K562 (cell line): ENCODE results near the gene PGM2L1. TPM values are rescaled to one million over a fixed set of nuclear protein-coding genes. Genes with fewer than 3 reads are reported as not detected.

Experiments used
- ATAC-seq: fragments of 200-7000 bp; cut with Tn5 transposase; 3 replicates; pipeline ENCODE4 v1.9.1; 2020; ENCODE audit warnings: moderate library complexity
- BruUV-seq: library from RNA; stranded (reverse); fragments of 400-500 nt; replicated peaks from 2 replicates; lab custom pipeline; 2021; lab: Mats Ljungman, UMichigan
- CTCF ChIA-PET: fragments of 300-600 bp; formaldehyde crosslinking; extraction: SDS; loops from one replicate; lab custom pipeline; 2021; ENCODE audit warnings: low intra/inter-chr PET ratio; lab: Yijun Ruan, JAX
- POLR2A ChIA-PET: fragments of 300-600, 350-650 bp; sonication (Branson Sonifier 250); formaldehyde crosslinking; extraction: SDS; loops from one replicate; lab custom pipeline; 2021; ENCODE audit warnings: antibody characterized with exemption, inconsistent platforms; lab: Yijun Ruan, JAX
- DNase-seq, 4 experiments: peaks; one replicate each; pipeline versions ENCODE4 v3.0.0 to v3.0.0-alpha.2; 2011 to 2018; ENCODE audit warnings: low spot score in 3 of 4, mixed read lengths in 3 of 4; ENCODE audit errors: extremely low read depth in 1 of 4
- FAIRE-seq: peaks from 2 replicates; lab custom pipeline; 2011; peaks lifted over from hg19 to GRCh38; lab: Jason Lieb, UNC
- H2AFZ ChIP-seq: 2 replicates; pipeline ENCODE4 v1.6.0; 2011; ENCODE audit warnings: low read depth, low read length, control low read depth, inconsistent platforms
- H3K27ac ChIP-seq: fragments of 200-600 bp; 3 replicates; pipeline ENCODE4 v1.8.0; 2011; ENCODE audit warnings: low read depth, mild to moderate bottlenecking, control low read depth, inconsistent platforms, low read length, moderate library complexity, mixed read lengths; ENCODE audit errors: extremely low read depth
- H3K27me3 ChIP-seq, 2 experiments: fragments of 300-600 bp in 1 of 2; 2 replicates in 1 of 2; 3 replicates in 1 of 2; pipeline versions ENCODE4 v1.6.0 to v1.8.0; 2011; ENCODE audit warnings: inconsistent platforms in 2 of 2, low read length in 2 of 2, mild to moderate bottlenecking in 1 of 2, mixed read lengths in 1 of 2, moderate library complexity in 1 of 2; ENCODE audit not compliant: control insufficient read depth in 2 of 2, insufficient read depth in 2 of 2
- H3K36me3 ChIP-seq: fragments of 300-600 bp; 3 replicates; pipeline ENCODE4 v1.8.0; 2011; ENCODE audit warnings: mild to moderate bottlenecking, low read length, inconsistent platforms; ENCODE audit not compliant: control insufficient read depth, insufficient read depth
- H3K4me1 ChIP-seq, 2 experiments: fragments of 200-600 bp in 1 of 2; replicated peaks in 1 of 2; 2 replicates in 1 of 2; 3 replicates in 1 of 2; pipeline versions ENCODE4 v1.5.1 to v1.8.0; 2011; ENCODE audit warnings: inconsistent platforms in 2 of 2, low read length in 2 of 2, mild to moderate bottlenecking in 1 of 2, mixed read lengths in 1 of 2, moderate library complexity in 1 of 2; ENCODE audit not compliant: control insufficient read depth in 2 of 2, insufficient read depth in 2 of 2
- H3K4me2 ChIP-seq: 2 replicates; pipeline ENCODE4 v1.6.1; 2011; ENCODE audit warnings: low read length, control low read depth, inconsistent platforms, mixed read lengths; ENCODE audit not compliant: insufficient read depth
- H3K4me3 ChIP-seq: fragments of 200-600 bp; sonication (generic), shearing (Covaris generic); 2 replicates; pipeline ENCODE4 v1.5.1; 2016; ENCODE audit warnings: control low read depth, inconsistent platforms
- H3K79me2 ChIP-seq: fragments of 200-600 bp; 3 replicates; pipeline ENCODE4 v1.8.0; 2011; ENCODE audit warnings: low read length, inconsistent platforms; ENCODE audit not compliant: control insufficient read depth, insufficient read depth
- H3K9ac ChIP-seq, 2 experiments: 2 replicates each; pipeline versions ENCODE4 v1.6.0 to v1.6.1; 2011; ENCODE audit warnings: low read depth in 2 of 2, low read length in 2 of 2, control low read depth in 1 of 2, inconsistent platforms in 1 of 2, mild to moderate bottlenecking in 1 of 2, mixed read lengths in 1 of 2; ENCODE audit not compliant: insufficient read depth in 1 of 2
- H3K9me1 ChIP-seq: one replicate; pipeline ENCODE4 v1.6.0; 2011; ENCODE audit warnings: inconsistent platforms, mild to moderate bottlenecking, low read length, moderate library complexity; ENCODE audit not compliant: control insufficient read depth, insufficient read depth
- H3K9me3 ChIP-seq: replicated peaks from 2 replicates; pipeline ENCODE4 v1.5.1; 2011; ENCODE audit warnings: low read depth, low read length, inconsistent platforms; ENCODE audit not compliant: control insufficient read depth, insufficient read depth
- H4K20me1 ChIP-seq: replicated peaks from 2 replicates; pipeline ENCODE4 v1.6.1; 2011; ENCODE audit warnings: low read length, inconsistent platforms, mixed read lengths; ENCODE audit not compliant: control insufficient read depth, insufficient read depth
- HES1 ChIP-seq: fragments of 450-650 bp; IDR thresholded peaks from 2 replicates; pipeline ENCODE4 v1.6.1; 2016; ENCODE audit warnings: low read depth, mild to moderate bottlenecking, moderate library complexity
- MXD1 ChIP-seq: fragments of 250-450 bp; sonication (Bioruptor Pico); IDR thresholded peaks from 2 replicates; pipeline ENCODE4 v1.8.0; 2021; ENCODE audit warnings: borderline replicate concordance, mild to moderate bottlenecking, moderate library complexity; ENCODE audit not compliant: poor library complexity, severe bottlenecking
- NCOA2 ChIP-seq, 2 experiments: fragments of 450-650 bp; IDR thresholded peaks; 2 replicates each; pipeline ENCODE4 v1.6.1; 2018; ENCODE audit warnings: mild to moderate bottlenecking in 2 of 2, moderate library complexity in 1 of 2; ENCODE audit not compliant: partially characterized antibody in 2 of 2
- PHB2 ChIP-seq: fragments of 450-650 bp; IDR thresholded peaks from 2 replicates; pipeline ENCODE4 v1.6.1; 2017; ENCODE audit warnings: low read depth
- PHF21A ChIP-seq: fragments of 450-650 bp; IDR thresholded peaks from 2 replicates; pipeline ENCODE4 v1.6.1; 2017; ENCODE audit warnings: low read depth, borderline replicate concordance
- RAD21 ChIP-seq, 2 experiments: fragments of 250-450 bp in 1 of 2; fragments of 450-650 bp in 1 of 2; sonication (Bioruptor Pico) in 1 of 2; formaldehyde crosslinking in 1 of 2; IDR thresholded peaks in 1 of 2; conservative IDR thresholded peaks in 1 of 2; 2 replicates each; pipeline versions ENCODE4 v1.4.0 to v1.8.0; 2020 to 2022; ENCODE audit warnings: mild to moderate bottlenecking in 2 of 2, moderate library complexity in 1 of 2
- RBFOX2 ChIP-seq: fragments of 200-400 bp; formaldehyde crosslinking; IDR thresholded peaks from 2 replicates; pipeline ENCODE4 v1.6.1; 2017; ENCODE audit warnings: low read depth, mild to moderate bottlenecking, low read length, moderate library complexity
- REST ChIP-seq, 2 experiments: fragments of 450-650 bp; formaldehyde crosslinking in 1 of 2; IDR thresholded peaks; 2 replicates each; pipeline versions ENCODE4 v1.4.0 to v1.6.1; 2014 to 2020; ENCODE audit warnings: mild to moderate bottlenecking in 2 of 2, borderline replicate concordance in 1 of 2, low read depth in 1 of 2
- WGBS: fragments of 100-300 bp; shearing (Covaris generic); methylation state at CpG from one replicate; pipeline ENCODE4 v1.1.6; 2016; ENCODE audit warnings: low coverage, mixed read lengths; ENCODE audit not compliant: insufficient coverage; ENCODE audit errors: missing lambda C conversion rate; 5-methylcytosine and 5-hydroxymethylcytosine counted together
- in situ Hi-C: fragments of 300-500 bp; cut with MboI; formaldehyde crosslinking; loops from 4 replicates; pipeline ENCODE4 v1.15.0; 2018; ENCODE audit warnings: inconsistent platforms, mixed read lengths
- intact Hi-C: fragments of 100-400 bp; cut with micrococcal nuclease; formaldehyde crosslinking; loops from 2 replicates; pipeline ENCODE4 v1.14.2; 2022
- polyA plus RNA-seq, 8 experiments: library from polyadenylated mRNA; depleted of rRNA in 4 of 8; stranded (reverse) in 5 of 8; unstranded in 3 of 8; fragments of >200 nt; fragmentation: Nextera tagmentation in 2 of 8; fragmentation: Illumina TruSeq in 1 of 8; extraction: Ambion mirVana in 2 of 8; extraction: Trizol in 1 of 8; gene quantifications; 2 replicates each; pipeline versions ENCODE4 v1.2.1 to v1.2.3, GENCODE V29; 2011 to 2014; ENCODE audit warnings: inconsistent platforms in 1 of 8, missing spikeins in 1 of 8
- total RNA-seq, 7 experiments: library from RNA; depleted of rRNA in 6 of 7; stranded (reverse); fragments of >200 nt in 6 of 7; fragmentation: Illumina TruSeq in 2 of 7; extraction: Trizol in 2 of 7; gene quantifications; 2 replicates each; pipeline versions ENCODE4 v1.2.1 to v1.2.3, GENCODE V29; 2011 to 2021; ENCODE audit warnings: low replicate concordance in 1 of 7

The PGM2L1 gene
- total and polyA plus RNA-seq, 9 of the 15 experiments (the other 6 are each of a cell fraction or from before 2014, with no cell fraction given): 0.32 to 0.95 (median 0.63) TPM

- no peak for TF ChIP-seq PHB2
- TF ChIP-seq PHF21A: no peak
These were observed 7.5 kb downstream of the PGM2L1 start (continued) for GRCh38 chr11:74390697-74391096.

- Histone ChIP-seq H3K27ac (no peak overlapping the region), H3K9me1 (no peaks in the 10 kb centered on the region), H2AFZ (no peak overlapping the region), H3K9ac (no peak overlapping the region), H3K36me3 (no peaks in the 10 kb centered on the region), H3K79me2 (no peaks in the 10 kb centered on the region), H4K20me1 (no peaks in the 10 kb centered on the region), H3K4me2 (no peak overlapping the region), H3K4me1 (no peaks in the 10 kb centered on the region; a peak in 1 of 5 replicates), H3K27me3 (no peaks in the 10 kb centered on the region; a peak in 1 of 5 replicates), H3K9me3 (no peaks in the 10 kb centered on the region), H3K4me3 (no peak overlapping the region)
- ChIA-PET CTCF (interaction anchor here (0.7 to 1.7 kb wide), 5 partner anchors 61 to 184 kb away, joined by 3 to 13 read pairs (median 4); no protein-coding TSS in a partner anchor), POLR2A (interaction anchor here (0.6 kb wide), 1 partner anchor 61 kb away, joined by 3 read pairs; no protein-coding TSS in a partner anchor)
- peak; percentile 31 to 72 (median 36) for DNase-seq
- BruUV-seq: no TSS peak
- ATAC-seq: peak; percentile 89
- in situ Hi-C loops: no loop called here
- FAIRE-seq: peak; percentile 79
- intact Hi-C loops: loop anchor here (1.0 to 5.0 kb wide), 3 partner anchors 60 to 182 kb away; no protein-coding TSS in a partner anchor
- WGBS: 3% methylated on average over 2 of the region's 2 CpGs
- TF ChIP-seq RBFOX2 (no peak), NCOA2 (IDR thresholded peaks at IDR 0.05; ENCODE audit: partially characterized antibody in 2 of 2) (no peak), REST (IDR thresholded peaks at IDR 0.05; ENCODE audit: borderline replicate concordance) (peak; percentile 75), REST (CRISPR knock-in tag; IDR thresholded peaks at IDR 0.05; ENCODE audit: low read depth) (no peak), RAD21 (CRISPR knock-in tag; conservative IDR thresholded peaks at IDR 0.05 in 1 of 2, IDR thresholded peaks at IDR 0.05 in 1 of 2) (peak; percentile 75 to 87), MXD1 (CRISPR knock-in tag) (no peak), HES1 (no peak)
These were observed 9.4 kb downstream of the PGM2L1 start for GRCh38 chr11:74388678-74389327.
